ENCODE data around the gene ERCC6.

DNA sequence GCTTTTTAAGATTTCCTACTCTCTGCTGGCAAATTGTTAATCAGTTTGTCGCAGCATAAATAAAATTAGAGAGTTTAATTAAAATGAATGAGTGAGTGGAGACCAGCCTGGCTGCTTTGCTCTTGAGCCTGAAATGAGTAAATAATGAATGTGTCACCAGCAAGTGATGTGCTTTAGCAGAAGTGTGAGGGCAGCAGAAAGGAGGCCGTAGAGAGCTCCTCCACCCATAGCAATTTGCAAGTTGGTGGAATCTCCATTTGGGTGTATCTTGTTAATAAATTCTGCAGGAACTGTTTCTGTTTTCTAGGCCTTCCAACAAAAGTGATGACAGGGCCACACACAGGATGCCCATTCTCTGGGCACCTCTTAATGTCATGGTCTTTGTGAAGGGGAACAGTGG lies 18.8 kb upstream of the ERCC6 start:
- no peak for TF ChIP-seq EZH2 (IDR thresholded peaks at IDR 0.05; ENCODE audit: insufficient read depth, poor library complexity, severe bottlenecking)
- no peak for TF ChIP-seq EZH2phosphoT487 (IDR thresholded peaks at IDR 0.05; ENCODE audit: insufficient read depth, low read depth)

Measured in GM23248 (cell line).